Measurements from ENCODE around the gene SHC3. TPM values are rescaled to one million over a fixed set of nuclear protein-coding genes. Genes with fewer than 3 reads are reported as not detected.

SHC3 gene
- total and polyA plus RNA-seq, 9 of the 15 experiments (the other 6 are each of a cell fraction or from before 2014, with no cell fraction given): not detected

- in situ Hi-C loops (cut with MboI): no loop called here
- Histone ChIP-seq H3K27ac (ENCODE audit: extremely low read depth, low read depth, low read length) (no peak overlapping the region), H3K79me2 (ENCODE audit: control insufficient read depth, insufficient read depth, low read length) (no peaks in the 10 kb centered on the region), H3K36me3 (ENCODE audit: control insufficient read depth, insufficient read depth, low read length) (no peaks in the 10 kb centered on the region), H4K20me1 (replicated peaks; ENCODE audit: control insufficient read depth, insufficient read depth, low read length) (no peaks in the 10 kb centered on the region), H3K4me1 (replicated peaks in 1 of 2; ENCODE audit: control insufficient read depth in 2 of 2, insufficient read depth in 2 of 2, low read length in 2 of 2) (peaks cover 3 to 12% of the 10 kb centered on the region in 2 experiments; a peak in 3 of 5 replicates), H3K9me3 (replicated peaks; ENCODE audit: control insufficient read depth, insufficient read depth, low read depth, low read length) (no peaks in the 10 kb centered on the region), H3K9me1 (ENCODE audit: control insufficient read depth, insufficient read depth, low read length) (no peaks in the 10 kb centered on the region), H2AFZ (ENCODE audit: low read depth, low read length) (no peak overlapping the region), H3K4me2 (ENCODE audit: insufficient read depth, low read length) (no peak overlapping the region), H3K4me3 (no peak overlapping the region), H3K9ac (ENCODE audit: insufficient read depth in 1 of 2, low read depth in 2 of 2, low read length in 2 of 2) (no peak overlapping the region), H3K27me3 (ENCODE audit: control insufficient read depth in 2 of 2, insufficient read depth in 2 of 2, low read length in 2 of 2) (peaks cover 0 to 17% of the 10 kb centered on the region in 2 experiments; a peak in 2 of 5 replicates)
- BruUV-seq (replicated peaks): no TSS peak
- ATAC-seq: no peak
- no peak for FAIRE-seq
- intact Hi-C loops (cut with micrococcal nuclease): loop anchor here (10.0 kb wide), 1 partner anchor 311 kb away; no protein-coding TSS in a partner anchor
- no peak for DNase-seq (ENCODE audit: extremely low read depth in 1 of 4, low spot score in 3 of 4)
- ChIA-PET CTCF (ENCODE audit: low intra/inter-chr PET ratio) (interaction anchor here (0.5 kb wide), 1 partner anchor 538 kb away, joined by 5 read pairs; no protein-coding TSS in a partner anchor), POLR2A (no interaction called here)
- WGBS (ENCODE audit: insufficient coverage, low coverage, missing lambda C conversion rate): 40% methylated on average over 12 of the region's 14 CpGs
- TF ChIP-seq ZNF436 (CRISPR knock-in tag; IDR thresholded peaks at IDR 0.05): no peak
- TF ChIP-seq ZNF699 (CRISPR knock-in tag; IDR thresholded peaks at IDR 0.05; ENCODE audit: insufficient replicate concordance): no peak
- no peak for TF ChIP-seq REST (IDR thresholded peaks at IDR 0.05; ENCODE audit: borderline replicate concordance)
- TF ChIP-seq REST (CRISPR knock-in tag; IDR thresholded peaks at IDR 0.05; ENCODE audit: low read depth): no peak
- TF ChIP-seq HCFC1 (IDR thresholded peaks at IDR 0.05; ENCODE audit: low read depth, low read length): no peak
- TF ChIP-seq CBFA2T3 (IDR thresholded peaks at IDR 0.05): no peak
- no peak for TF ChIP-seq RCOR1 (IDR thresholded peaks at IDR 0.05; ENCODE audit: borderline replicate concordance in 1 of 2, low read depth in 2 of 2, low read length in 2 of 2)
Measured at GRCh38 chr9:88996046-88996920, 182.3 kb downstream of the SHC3 start.
